NCI-H460 (cell line): ENCODE measurements around the gene COL2A1. TPM values are rescaled to one million over a fixed set of nuclear protein-coding genes. Genes with fewer than 3 reads are reported as not detected.

ENCODE experiments used
- DNase-seq: peaks from one replicate; pipeline ENCODE4 v3.0.0-alpha.2; 2016; ENCODE audit warnings: low read depth; ENCODE audit errors: extremely low read depth
- polyA plus RNA-seq: library from polyadenylated mRNA; depleted of rRNA; stranded (reverse); fragments of >200 nt; gene quantifications from 2 replicates; pipeline ENCODE4 v1.2.3, GENCODE V29; 2014; cell fraction: nucleus; rRNA removed
- total RNA-seq: library from RNA; depleted of rRNA; stranded (reverse); fragments of >200 nt; shearing (Covaris generic); gene quantifications from 2 replicates; pipeline ENCODE4 v1.2.3, GENCODE V29; 2014; rRNA removed

COL2A1 gene
- total RNA-seq = 4.0 and 4.8 TPM in 2 replicates
- 4.9 and 5.8 TPM in 2 replicates for polyA plus RNA-seq

GRCh38 chr12:48004053-48004941 is at the start of gene COL2A1:
COL2A1 (minus strand) TSS chr12:48004476; CDS start chr12:48004321, 155 bp downstream.
- DNase-seq = no peak

GRCh38 chr12:48053883-48054282 is 49.6 kb upstream of the COL2A1 start:
- no peak for DNase-seq

DNA sequence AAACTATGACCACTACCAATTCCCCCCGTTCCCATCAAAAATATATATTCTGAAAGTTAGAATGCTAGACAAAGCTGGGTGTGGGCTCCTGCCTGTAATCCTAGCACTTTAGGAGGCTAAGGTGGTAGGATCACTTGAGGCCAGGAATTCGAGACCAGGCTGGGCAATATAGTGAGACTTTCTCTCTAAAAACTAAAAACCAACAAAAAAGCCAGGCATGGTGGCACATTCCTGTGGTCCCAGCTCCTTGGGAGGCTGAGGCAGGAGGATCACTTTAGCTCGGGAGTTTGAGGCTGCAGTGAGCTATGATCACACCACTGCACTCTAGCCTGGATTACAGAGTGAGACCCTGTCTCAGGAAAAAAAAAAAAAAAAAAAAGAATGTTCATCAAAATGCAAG is 48.8 kb upstream of the COL2A1 start:
- no peak for DNase-seq

- no peak for DNase-seq
Observed at GRCh38 chr12:48051681-48052080, 47.4 kb upstream of the COL2A1 start.

DNA sequence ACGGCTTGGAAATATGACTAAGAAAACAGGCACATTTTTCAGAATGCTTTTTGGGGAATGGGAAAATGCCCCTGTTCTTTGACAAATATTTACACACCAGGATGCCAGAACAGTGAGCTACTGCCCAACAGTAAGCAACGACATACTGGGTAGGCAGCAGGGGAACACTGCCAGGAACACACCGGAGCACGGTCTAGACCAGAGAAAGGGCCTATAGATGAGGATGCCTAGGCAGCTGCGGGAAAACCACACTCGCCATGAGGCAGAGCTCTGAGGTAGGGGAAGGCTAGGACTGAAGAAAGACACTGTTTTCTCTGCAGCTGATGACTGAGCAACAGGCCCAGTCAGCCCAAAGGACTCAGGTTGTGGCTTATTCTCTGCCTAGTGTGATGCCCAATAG is 45.9 kb upstream of the COL2A1 start:
- DNase-seq = no peak

GRCh38 chr12:48045965-48046518 is 41.8 kb upstream of the COL2A1 start:
- DNase-seq = no peak

GRCh38 chr12:48045061-48045846 is 41.0 kb upstream of the COL2A1 start:
- DNase-seq = no peak

- no peak for DNase-seq
Observed at GRCh38 chr12:48044396-48044795, 40.1 kb upstream of the COL2A1 start.

DNA sequence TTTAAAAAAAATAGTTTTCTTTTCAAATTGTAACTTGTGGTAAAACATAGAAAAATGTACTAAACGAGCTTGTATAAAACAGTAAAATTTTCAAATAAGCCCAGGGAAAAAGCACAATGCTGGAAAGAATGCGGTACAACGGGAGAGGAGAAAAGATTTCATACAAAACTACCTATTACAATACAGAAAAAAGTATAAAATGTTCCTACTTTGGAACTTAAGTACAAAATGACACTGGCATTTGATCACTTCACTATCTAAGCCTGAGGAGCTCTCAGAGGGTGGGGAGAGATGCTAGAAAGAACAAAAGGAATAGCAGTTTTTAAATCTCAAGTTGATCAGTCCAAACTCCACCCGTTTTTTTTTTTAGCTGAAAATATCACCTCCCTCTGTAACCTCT is 39.5 kb upstream of the COL2A1 start:
- DNase-seq = no peak

- no peak for DNase-seq
Observed at GRCh38 chr12:48041591-48042423, 37.5 kb upstream of the COL2A1 start.

DNA sequence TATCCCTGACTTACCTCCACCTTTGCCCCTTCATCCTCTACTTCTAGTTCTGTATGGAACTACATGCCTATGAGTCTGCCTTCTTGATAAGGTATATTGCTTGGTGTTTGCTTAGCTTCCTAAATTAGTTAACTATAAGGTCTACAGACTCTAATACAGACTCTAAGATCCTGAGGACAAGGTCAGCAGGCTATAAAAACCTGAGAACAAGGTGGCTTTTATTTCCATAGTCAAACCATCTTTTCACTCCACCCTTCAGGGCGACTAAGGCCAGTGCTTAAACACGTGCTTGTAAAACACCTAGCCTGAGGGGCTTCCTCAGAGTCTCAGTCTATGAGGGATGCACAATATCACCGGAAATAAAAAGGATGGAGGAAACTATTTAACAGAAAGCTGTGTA is 36.1 kb upstream of the COL2A1 start:
- DNase-seq = no peak

- DNase-seq = no peak
Observed at GRCh38 chr12:48039151-48039550, 34.9 kb upstream of the COL2A1 start.

DNA sequence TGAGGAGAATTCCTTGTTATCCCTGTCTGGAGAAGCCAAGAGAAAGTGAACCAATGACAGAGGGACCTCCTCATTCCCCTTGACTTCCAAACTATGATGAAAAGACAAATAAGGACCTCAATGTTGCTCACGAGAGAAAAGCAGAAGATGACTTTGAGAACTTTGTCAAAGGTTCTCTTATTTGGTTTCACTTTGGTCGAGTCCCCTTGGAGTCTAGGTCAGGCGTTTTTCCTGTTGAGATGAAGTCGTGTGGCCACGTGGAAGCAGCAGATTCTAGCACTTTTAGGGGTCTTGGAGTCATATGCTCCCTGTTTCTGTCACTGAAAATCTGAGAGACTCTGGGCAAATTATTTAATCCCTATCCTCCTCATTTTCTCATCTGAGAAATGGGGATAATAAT is 33.8 kb upstream of the COL2A1 start:
- DNase-seq = no peak

DNA sequence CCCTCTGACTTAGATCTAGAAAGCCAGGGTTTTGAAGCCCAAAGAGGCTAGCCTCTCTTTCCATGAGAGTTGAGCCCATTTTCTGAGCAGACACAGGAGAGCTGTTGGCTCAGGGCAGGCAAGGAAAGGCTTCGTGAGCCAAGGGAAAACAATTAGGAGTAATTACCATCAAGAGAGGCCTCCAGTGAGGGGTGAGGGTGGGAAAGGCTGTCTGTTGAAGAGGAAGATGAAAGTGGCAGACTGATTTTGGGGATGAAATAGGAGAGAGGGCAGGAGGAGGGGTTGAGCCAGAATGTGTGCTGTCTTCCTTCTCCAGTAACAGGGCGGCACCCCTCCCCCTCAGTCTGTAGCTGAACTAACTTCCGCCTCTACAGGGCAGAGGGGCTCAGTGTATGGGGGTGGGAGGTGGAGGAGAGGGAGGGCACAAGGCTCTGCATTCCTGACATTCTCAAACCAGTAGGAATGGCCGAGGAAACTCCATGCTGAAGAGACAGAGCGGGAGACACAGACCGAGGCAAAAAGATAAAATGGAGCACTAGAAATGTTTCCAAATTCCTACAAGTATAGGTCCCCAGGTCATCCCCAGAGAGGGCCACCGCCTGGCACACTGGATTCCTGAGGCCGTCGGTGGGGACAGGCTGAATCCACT is 33.1 kb upstream of the COL2A1 start:
- DNase-seq = no peak

GRCh38 chr12:48036818-48037217 is 32.5 kb upstream of the COL2A1 start:
- DNase-seq = no peak

GRCh38 chr12:48034835-48035805 is 30.8 kb upstream of the COL2A1 start:
- DNase-seq = no peak

DNA sequence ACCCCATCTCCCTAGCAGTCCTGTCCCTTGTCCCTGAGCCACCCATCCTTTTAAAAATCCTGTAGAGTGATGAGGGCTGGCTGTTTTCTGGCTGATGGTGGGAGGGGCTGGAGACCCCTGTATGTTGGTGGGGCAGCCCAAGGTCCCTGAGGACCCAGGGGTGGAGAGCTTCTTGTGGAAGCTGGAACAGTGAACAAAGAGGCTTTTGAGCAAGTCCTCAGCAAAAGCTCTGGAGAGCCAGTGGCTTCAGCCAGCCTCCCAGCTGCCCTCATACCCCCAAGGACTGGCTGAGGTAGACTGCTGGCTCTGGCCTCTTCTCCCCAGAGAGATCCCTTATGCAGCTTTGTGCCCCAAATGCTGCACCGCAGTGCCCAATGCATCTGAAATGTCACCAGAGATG is 29.2 kb upstream of the COL2A1 start:
- DNase-seq = no peak

GRCh38 chr12:48032597-48032996 is 28.3 kb upstream of the COL2A1 start:
- no peak for DNase-seq
